GM18873 (cell line): ENCODE measurements around the gene DMXL1.
A peak's percentile ranks its signal among the peaks of the same experiment; 100 is the strongest.

Experiments used
- ATAC-seq: cut with Tn5 transposase; IDR thresholded peaks from one replicate; pipeline ENCODE4 v1.9.1; 2021; ENCODE audit warnings: mild to moderate bottlenecking, moderate library complexity, moderate number of reproducible peaks; ENCODE audit not compliant: unreplicated experiment, low FRiP score

Gene DMXL1

DNA sequence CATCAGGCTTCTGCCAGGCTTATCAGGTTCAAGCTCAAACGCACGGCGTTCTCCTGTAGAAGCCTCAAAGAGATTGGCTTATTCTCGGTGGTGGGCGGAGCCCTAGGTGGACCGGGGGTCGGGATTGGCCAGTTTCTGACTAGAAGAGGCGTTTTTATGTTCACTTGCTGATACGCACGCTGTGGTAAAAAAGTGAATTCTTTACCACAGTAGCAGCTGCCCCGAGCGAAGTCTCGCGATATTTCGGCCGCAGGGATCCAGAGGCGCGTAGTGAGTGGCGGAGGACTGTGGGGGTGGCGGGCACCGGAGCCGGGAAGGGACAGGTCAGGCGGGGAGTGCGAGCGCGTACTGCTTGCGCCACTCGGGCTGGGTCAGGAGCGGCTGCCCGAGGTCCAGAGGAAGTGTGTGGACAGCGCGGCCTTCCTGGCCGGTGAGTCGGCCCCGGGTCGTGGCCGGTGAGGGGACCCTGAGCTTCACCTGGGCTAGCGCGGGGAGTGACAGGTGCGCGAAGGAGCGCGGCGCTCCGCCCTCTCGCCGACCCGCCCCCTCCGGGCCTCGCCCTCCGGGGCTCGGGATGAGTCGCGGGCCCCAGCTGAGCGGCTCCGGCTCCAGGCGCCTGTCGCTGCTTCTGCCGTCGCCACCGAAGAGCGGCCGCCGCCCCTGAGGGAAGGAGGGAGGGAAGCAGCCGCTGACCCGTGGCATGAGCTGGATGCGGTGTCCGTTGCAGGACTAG, at the start of gene DMXL1:
Gene DMXL1, plus strand, starts transcription at position 260 of the 733 bp plus-strand sequence. CDS start 483 bp downstream, outside the sequence.
- peak; percentile 83 for ATAC-seq

- ATAC-seq, result no peak
These were observed 49.6 kb upstream of the DMXL1 start for GRCh38 chr5:119021149-119021732.

DNA sequence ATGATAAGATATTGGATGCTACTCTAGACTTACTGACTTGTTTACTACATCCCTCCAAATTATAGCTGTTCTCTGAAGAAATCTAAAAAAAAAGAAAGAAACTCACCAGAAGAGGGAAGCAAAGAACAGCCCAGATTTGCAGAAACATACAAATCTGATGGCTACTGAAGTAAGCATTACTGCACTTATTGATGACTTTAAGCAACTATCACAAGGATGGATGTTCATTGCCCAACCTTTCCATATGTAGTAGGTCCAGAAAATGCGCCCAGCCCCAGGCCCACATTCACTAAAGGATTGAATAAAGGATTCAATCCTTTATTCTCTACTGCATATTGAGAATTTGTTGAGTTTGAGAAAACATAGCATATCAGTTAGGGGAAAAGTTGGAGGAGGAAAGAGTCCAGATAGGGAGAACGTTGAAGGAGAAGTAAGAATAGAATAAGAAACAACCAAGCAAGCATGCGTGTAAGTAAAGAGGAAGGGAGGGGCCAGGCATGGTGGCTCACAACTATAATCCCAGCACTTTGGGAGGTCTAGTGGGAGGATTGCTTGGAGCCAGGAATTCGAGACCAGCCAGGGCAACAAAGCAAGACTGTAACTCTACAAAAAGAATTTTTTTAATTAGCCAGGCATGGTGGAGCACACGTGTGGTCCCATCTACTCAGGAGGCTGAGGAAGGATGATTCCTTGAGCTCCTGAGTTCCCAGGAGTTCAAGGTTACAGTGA, 48.7 kb upstream of the DMXL1 start:
- peak; percentile 80 for ATAC-seq

DNA sequence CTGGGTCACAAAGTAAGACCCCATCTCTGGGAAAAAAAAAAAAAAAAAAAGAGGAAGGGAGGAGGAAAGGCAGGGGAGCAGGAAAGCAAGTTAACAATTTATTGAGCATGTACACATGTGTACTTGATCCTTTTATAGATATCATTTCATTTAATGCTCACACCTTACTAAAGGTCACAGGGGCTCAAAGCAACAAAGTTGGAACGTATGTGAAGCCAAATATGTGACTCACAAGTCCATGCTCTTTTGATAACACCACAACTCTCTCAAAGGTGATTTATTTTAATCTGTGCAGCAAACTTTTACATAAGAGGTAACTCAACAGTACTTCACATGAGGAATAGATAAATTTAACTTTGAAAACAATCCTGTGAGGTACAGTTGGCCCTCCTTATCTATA, 48.1 kb upstream of the DMXL1 start:
- ATAC-seq, result no peak

DNA sequence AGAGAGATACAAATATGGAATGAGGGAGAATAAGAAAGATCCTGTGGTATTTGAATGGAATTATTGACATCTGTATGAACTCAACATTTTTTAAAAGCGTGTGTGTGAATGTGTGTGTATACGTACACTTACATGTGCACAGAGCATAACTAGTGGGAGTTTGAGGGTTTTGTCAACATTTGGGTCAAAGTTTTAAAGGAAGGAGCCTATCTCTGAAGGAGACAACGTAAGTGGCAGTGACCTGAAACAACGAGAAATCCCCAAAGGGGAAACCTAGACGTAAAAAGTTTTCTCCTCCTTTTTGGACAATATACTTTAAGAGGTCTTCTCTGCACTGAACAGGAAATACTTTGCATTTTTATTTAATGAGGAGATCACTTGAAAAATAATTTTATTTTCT, 42.3 kb upstream of the DMXL1 start:
- ATAC-seq, result no peak

DNA sequence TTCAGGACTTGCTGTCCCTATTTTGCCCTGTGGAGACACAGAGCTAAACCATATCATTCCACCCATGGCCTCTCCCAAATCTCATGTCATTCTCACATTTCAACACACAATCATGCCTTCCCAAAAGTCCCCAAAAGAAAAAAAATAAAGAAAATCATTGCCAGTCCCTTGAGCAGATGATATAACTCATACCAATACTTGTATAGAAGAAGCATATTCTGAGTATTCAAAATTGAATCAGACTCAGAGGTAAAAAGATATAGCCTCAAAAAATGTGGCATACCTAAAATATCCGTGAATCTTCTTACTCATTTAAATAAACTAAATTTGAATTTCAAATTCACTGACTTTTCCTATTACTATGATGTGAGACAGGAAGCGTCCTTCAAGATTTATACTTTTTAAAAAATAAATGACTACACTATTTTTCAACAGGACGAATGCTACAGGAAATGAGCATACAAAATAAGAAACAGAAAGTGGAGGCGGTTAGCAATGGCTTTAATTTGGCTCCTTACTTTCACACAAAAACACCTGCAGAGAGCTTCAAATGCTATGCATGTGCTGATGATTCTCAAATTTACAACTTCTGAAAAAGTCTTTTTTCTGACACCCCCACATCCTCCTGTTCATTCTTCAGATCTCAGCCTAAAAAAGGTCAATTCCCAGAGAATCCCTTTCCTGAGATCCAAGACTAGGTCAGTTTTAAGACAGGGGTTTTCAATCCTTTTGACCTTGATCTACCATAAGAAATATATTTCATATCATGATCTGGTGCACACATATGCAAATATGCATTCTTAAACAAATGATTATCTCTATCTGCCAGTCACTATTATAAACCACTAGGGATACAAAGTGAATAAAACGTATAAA, 39.6 kb upstream of the DMXL1 start:
- peak; percentile 83 for ATAC-seq

DNA sequence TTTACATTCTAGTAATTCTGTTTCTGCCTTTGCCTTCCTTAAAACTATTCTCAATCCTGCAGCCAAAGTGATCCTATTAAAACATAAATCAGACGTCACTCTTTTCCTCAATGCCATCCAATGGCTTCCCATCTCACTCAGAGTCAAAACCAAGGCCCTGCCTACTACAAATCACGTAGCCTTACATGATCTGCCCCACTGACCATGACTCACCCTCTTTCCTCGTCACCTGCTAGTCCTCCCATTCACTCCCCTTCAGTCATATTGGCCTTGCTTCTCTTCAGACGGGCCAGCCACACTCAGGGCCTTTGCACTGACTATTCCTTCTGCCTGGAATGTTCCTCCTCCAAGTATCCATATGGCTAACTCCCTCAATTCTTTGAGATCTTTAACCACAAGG, 39.0 kb upstream of the DMXL1 start:
- peak; percentile 38 for ATAC-seq

GRCh38 chr5:119032656-119033055, 38.2 kb upstream of the DMXL1 start:
- ATAC-seq, result no peak

DNA sequence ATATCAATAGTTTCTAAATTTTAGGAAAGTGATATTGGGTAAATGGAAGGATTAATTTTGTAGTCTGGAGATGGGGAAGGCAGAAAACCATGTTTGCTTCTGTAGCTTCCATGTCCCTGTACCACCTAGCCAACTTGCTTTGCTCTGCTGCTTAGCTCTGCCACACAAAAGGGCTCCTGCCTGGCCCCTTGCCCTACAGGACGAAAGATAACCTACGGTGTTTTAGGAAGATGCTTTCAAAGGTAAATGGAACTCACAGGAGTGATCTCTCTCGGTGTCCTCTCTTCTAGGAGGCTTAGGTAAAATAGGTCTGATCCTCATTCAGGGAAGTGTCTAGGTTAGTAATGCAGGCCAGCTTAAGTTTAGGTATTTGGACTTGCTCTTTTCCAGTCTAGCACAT, 37.8 kb upstream of the DMXL1 start:
- no peak for ATAC-seq

GRCh38 chr5:119036101-119036762, 34.7 kb upstream of the DMXL1 start:
- ATAC-seq, result no peak

DNA sequence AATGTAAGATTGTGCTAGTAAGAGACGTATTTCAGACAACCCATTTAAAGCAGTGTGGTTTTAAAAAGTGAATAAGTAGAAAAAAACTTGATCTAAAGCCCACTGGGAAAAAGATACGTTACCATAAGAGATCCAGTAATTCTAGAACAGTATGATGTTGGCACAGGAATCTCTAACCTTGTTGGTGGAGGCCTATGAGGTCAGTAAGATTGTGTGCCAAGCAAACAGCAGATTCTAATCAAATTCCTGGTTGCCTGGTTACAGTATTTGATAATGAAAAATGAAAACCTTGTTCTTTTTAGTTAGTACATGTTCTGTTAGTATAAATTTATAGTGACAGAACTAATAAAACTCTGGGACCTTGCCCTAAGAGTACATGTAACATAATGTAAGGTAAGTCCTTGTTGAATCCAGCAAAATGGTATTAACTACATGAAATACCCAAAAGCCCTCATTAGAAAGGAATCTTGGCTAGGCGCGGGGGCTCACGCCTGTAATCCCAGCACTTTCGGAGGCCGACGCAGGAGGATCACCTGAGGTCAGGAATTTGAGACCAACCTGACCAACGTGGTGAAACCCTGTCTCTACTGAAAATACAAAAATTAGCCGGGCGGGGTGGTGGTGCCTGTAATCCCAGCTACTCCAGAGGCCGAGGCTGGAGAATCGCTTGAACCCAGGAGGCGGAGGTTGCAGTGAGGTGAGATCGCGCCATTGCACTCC, 33.2 kb upstream of the DMXL1 start:
- ATAC-seq, result no peak

- ATAC-seq, result no peak
These were observed 22.6 kb upstream of the DMXL1 start for GRCh38 chr5:119048246-119048645.

DNA sequence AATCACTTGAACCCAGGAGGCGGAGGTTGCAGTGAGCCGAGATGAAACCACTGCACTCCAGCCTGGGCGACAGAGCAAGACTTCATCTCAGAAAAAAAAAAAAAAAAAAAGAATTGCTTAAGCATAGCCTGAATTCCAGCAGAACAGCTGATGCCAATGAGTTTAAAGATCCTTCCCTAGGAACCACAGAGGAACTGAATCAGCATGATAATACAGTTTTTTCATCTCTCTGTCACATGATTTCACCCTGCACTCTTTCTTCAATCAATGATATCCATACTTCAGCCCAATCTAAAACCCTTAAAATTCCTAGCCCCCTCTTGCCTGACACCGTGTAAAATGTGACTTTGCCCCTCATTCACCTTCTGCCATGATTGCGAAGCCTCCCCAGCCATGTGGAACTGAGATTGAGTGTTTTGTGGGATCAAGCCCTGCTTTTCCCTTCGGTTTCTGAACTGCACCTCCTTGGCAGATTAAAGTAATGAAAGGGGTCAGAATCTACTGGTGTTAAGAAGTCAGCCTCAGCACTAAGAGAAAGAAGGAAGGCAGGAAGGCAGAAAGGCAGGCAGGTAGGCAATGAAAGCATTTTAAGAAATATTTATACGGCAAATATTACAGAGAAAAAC, 20.9 kb upstream of the DMXL1 start:
- no peak for ATAC-seq

- no peak for ATAC-seq
These were observed 16.8 kb upstream of the DMXL1 start for GRCh38 chr5:119054101-119054500.

GRCh38 chr5:119055294-119055693, 15.6 kb upstream of the DMXL1 start:
- no peak for ATAC-seq

- ATAC-seq, result no peak
These were observed 11.8 kb upstream of the DMXL1 start for GRCh38 chr5:119058979-119059529.

GRCh38 chr5:119059740-119060255, 11.1 kb upstream of the DMXL1 start:
- ATAC-seq, result no peak

DNA sequence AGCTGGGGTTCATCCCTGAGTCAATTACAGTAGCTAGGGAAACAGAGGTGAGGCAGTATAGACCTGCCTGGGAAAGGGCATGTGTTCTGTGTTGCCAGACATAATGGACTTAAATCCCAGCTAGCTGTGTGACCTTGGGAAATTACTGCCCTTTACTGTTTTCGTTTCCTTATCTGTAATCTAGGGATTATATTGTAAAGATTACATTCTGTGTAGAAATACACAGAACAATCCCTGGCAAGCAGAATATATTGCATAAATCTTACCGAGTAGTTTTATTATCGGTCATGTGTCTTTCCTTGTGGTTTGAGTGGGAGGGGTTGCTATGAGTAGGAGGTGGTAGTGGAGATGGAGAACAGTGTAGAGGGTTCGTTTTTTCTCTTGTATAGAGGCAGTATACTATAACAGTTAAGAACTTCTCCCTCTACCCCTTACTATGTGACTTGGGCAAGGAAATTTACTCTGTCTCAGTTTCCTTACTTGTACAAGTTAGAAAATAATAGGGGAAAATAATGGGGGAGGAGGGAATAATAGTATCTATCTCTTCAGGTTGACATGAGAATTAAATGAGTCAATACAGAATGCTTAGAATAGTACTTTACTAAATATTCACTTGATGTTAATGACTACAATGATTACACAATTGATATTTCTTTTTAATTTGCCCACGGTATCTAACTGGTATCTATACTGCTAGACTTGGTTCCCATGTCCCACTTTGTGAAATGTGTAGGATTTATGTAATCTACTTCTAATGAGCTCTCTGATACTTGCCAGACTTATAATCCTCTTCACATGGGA, 7.1 kb upstream of the DMXL1 start:
- ATAC-seq, result no peak
